LNCAP (cell line): Measurements from ENCODE around the gene DOCK1.

ENCODE experiments used
- CTCF ChIP-seq: fragments of 450-650 bp; IDR thresholded peaks from 2 replicates; pipeline ENCODE4 v1.5.1; 2017; ENCODE audit warnings: mild to moderate bottlenecking

The DOCK1 gene

GRCh38 chr10:127415901-127416581 lies 510.8 kb downstream of the DOCK1 start:
- TF ChIP-seq CTCF = no peak

GRCh38 chr10:127417031-127417430 lies 511.8 kb downstream of the DOCK1 start:
- TF ChIP-seq CTCF = no peak

- TF ChIP-seq CTCF = no peak
Observed at GRCh38 chr10:127417686-127418401, 512.6 kb downstream of the DOCK1 start.

- TF ChIP-seq CTCF = no peak
Observed at GRCh38 chr10:127418536-127419168, 513.4 kb downstream of the DOCK1 start.

GRCh38 chr10:127420138-127420684 lies 515.0 kb downstream of the DOCK1 start:
- no peak for TF ChIP-seq CTCF

GRCh38 chr10:127423218-127423915 lies 518.1 kb downstream of the DOCK1 start:
- no peak for TF ChIP-seq CTCF

- TF ChIP-seq CTCF = no peak
Observed at GRCh38 chr10:127424594-127425264, 519.5 kb downstream of the DOCK1 start.
